ENCODE measurements around the gene MUC6.

Gene MUC6

DNA sequence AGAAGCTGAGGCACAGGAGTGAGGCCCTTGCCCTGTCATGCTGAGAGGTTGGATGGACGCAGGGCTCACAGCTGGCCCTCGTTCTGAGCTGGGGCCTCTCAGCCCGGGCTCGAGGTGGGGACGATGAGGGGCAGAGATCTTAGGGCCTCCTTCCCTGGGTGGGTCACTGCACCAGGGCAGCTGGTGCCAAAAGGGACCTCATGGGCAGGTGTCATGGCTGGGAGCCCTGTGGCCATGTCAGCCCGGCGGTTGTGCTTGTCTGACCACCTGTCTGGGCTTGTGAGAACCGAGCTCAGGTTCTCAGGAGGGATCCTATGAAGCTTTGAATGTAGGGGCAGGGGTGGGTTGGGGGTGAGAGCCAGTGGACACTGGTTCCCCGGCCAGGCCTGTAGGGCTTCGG lies 1.8 kb upstream of the MUC6 start:
- DNase-seq (ENCODE audit: low spot score), result no peak

DNA sequence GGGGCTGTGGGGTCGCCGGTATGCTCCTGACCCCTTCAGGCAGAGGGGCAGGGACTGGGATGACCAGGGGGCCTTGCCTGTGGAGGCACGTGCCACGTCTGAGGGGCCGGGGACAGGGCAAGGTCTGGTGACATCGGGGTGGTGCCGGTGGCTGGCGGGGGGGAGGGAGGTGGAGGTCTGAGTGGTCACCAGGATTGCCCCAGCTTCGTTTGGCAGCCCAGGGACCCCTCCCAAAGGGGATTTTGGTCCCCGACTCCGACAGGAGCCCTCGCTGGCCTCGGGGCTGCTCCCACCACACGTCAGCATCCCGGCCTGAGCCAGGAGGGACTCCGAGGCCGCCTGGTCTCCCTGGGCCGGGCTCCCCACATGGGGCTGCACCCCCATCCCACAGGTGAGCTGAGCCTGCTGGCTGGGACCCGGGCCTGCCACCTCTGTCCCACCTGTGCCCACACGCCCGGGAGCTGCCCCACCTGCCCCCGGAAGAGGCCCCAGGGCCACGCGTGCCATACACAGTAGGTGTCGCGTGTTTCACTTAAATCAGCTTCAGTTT lies 1.1 kb upstream of the MUC6 start:
- no peak for DNase-seq (ENCODE audit: low spot score)

DNA sequence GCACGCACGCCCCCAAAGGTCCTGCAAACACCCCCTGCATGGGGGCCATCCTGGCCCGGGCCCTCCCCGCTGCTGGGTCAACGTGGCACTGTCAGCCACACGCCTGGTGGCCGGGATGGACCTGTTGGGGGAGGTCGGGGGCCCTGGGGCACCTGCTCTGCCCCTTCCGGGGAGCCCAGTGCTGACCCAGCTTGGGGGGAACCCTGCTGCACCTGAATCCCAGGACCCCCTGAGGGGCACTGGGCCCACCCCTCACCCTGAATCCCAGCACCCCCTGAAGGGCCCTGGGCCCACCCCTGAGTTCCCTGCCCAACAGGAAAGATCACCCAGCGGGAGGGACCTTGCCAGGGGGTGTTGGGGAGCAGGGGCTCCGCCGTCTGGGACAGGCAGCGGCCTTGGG lies 413 bp upstream of the MUC6 start:
- no peak for DNase-seq (ENCODE audit: low spot score)

DNA sequence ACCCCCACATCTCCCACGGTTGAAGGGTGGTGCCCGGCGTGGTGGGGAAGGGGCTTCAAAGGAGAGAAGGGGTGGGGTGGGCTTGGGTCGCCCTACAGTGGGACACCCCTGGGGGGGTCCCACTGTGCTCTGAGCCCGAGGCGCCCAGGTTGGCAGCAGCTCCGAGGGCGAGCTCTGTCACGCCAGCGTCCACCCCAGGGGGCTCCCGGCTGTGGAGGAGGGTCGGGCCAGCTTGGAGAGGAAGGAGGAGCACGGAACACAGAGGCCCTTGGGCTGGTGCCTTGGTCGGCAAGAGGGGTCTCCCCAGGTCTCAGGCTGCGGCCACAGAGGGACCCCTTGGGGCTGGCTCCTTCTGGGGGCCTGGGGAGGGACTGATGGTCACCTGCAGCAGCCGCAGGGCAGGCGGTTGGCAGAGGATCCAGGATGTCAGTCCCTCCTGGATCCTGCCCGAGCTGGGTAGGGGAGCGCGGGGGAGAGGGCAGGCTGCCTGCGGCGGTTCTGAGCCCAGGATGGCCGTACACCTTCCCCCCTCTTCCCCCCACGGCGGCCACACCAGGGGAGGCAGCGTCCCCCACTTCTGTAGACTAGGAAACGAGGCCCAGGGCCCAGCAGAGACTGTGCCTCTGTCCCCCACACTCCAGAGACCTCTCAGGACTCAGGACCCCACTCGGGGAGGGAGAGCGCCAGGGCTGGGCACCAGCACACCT lies 788 bp downstream of the MUC6 start:
- no peak for DNase-seq (ENCODE audit: low spot score)

DNA sequence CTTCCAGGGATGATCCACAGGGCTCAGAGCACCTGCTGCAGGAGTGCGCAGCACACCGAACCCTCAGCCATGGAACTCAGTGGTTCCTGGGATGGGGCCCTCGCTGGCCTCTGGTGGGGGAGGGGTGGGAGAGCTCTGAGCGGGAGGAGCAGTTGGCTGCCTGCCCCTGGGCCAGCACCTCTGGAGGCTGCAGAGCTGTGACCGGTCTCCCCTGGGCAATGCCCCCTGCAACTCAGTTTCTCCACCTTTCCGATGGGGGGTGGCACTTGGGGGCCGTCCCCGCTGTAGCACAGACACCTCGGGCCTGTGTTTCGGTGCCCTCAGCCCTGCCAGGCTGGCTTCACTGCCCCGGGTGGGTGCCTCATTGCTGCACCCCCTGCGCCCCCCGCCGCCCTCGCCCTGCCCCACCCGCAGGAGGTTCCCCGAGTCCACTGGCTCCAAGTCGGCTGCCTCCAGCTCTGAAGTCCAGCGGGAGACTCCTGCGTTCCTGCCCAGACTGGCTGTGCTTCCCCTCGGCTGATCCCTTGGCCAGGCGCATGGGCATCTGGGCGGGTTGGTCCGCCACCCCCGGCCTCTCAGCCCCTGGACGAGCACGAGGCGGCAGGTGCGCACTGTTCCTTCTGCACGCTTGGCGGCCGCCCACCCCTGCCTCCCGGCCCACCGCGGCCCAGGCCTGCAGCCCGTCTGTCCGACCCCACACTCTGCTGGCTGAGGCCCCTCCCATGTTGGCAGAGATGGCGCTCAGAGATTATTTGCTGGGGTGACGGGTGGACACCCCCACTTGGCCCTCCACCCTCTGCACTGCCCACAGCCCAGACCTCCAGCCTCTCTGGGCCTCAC lies 1.8 kb downstream of the MUC6 start:
- DNase-seq (ENCODE audit: low spot score), result no peak

DNA sequence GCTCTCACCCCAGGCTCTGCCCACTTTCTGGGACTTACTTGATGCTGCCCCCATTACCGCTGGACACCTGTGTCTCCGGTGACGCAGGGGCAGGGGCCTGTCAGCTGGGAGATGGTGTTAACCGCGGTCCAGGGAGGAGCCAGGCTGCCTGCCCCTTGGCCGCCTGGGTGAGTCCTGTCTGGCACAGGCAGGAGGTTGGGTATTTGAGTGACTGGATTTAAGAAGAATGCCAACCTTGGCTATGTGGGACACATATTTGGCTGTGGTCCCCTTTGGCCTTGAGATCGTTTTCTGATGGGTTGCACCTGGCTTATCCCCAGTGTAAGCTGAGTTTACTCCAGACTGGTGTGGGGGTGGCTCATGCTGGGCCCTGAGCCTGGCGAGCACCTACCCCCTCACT lies 2.5 kb downstream of the MUC6 start:
- no peak for DNase-seq (ENCODE audit: low spot score)

DNA sequence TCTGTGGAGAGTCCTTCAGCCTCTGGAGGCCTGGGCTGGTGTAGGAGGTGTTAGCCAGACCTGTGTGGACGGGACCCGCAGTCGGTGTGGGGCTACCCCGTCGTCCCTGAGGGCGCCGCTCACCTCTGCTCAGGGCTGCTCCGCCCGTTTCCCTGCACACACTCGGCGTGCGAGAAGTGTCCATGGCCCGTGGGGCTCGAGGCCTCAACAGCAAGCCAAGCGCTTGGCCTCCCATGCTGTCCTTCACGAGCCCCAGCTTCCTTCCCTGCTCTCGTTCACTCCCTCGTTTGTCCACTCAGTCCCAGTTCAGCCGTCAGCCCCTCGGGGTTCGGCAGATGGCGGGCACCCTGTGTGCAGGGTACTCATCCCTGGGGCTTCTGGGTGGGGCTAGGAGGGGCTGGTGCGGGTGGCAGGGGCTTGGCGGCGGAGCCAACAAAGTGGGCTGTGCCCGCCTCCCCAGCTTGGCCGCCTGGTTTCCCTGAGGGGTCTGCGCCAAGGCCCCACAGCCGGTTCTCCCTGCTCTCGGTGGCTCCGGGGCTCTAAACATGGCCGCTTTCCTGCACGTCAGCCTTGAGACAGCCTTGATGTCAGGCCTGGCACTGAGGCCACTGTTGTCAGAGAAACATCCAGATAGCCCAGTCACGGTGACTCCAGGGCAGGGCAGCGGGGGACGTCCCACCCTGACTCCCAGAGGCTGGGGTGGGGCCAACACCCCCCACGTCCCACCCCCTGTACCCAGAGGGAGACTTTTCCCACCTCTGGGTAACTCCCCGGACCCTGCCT lies 3.3 kb downstream of the MUC6 start:
- DNase-seq (ENCODE audit: low spot score), result no peak

DNA sequence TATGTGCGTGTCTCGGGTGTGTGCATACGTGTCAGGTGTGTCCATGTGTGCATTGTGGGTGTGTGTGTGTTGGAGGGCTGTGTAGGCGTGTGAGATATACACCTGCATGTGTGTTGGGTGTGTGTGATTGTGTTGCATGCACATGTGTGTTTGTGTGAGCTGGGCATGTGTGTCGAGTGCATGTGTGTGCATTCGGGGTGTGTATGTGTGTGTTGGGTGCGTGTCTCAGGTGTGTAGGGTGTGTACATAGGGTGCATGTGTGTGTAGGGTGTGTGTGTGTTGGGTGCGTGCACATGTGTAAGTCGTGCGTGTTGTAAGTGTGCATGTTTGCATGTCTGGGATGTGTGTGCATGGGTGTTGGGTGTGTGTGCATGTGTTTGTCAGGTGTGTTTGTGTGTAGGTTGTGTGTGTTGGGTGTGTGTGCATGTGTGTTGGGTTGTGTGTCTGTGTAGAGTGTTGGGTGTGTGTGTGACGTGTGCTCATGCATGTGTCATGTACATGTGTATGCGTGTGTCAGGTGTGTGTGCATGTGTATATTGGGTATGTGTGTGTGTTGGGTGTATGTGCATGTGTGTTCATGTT lies 4.1 kb downstream of the MUC6 start:
- no peak for DNase-seq (ENCODE audit: low spot score)

DNA sequence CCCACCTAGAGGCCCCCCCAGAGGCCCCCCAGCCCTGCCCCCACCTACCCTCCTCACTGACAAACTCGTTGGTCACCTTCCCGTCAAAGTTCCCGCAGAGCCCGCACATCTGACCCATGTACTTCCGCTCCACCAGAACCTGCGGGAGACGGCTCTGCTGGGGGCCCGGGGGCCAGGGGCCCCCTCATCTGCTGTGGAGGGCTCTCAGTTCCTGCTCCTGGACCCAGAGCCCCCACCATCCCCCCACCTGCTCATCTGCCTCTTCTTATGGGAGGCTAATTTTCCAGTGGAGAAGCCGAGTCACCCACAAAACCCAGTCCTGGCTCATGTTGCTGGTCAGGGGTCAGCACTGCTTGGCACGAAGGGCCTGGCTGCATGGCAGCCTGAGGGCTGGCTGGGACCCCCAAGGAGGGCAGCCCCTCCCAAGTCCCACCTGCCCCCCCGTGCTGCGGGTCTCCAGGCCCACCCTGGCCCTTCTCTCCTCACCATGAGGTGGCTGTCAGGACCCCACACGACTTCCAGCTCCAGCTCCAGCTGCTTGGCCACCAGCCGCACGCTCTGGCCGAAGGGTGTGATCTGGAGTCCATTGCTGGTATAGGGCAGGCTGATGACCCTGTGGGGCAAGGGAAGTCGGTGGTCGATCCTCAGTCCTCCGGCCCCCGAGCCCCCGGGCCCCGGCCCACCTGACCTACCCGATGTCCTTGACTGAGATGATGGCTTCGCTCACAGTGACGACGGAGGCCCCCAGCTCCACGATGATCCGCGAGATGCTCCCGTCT lies 5.2 kb downstream of the MUC6 start:
- DNase-seq (ENCODE audit: low spot score), result no peak

DNA sequence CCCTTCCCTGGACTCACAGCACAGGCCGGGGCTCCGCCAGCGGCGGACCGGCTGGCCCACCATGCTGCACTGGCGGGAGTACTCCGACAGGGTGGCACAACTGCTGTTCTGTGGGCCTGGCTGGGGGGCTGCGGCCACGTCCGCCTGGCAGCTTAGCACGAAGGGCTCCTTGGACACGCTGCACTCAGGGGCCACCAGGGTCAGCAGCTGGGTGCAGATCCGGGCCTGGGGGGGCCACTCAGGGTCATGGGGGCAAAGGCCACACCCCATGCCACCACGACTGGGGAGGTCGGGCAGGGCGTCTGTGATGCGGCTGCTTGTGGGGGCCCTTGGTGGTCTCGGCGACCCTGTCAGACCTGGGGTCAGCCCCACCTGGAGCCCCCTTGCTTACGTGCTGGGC lies 6.0 kb downstream of the MUC6 start:
- DNase-seq (ENCODE audit: low spot score), result no peak

DNA sequence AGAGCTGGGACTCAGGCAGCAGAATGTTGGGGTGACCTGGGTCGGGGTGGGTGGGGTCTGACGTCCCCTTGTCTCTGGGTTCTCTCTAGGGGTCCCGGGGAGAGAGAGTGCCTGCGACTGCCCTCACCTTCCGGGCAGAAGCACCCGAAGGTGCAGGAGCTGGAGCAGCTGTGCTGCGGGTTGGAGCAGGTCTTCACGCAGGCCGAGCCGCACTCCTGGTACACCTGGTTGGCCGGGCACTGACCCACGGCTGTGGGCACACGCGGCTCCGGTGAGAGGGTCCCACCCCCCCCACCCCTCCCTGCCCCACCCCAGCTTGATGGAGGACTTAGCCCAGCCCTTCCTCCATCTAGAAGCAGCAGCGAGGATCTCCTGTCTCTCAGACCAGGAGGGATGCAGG lies 6.4 kb downstream of the MUC6 start:
- no peak for DNase-seq (ENCODE audit: low spot score)

DNA sequence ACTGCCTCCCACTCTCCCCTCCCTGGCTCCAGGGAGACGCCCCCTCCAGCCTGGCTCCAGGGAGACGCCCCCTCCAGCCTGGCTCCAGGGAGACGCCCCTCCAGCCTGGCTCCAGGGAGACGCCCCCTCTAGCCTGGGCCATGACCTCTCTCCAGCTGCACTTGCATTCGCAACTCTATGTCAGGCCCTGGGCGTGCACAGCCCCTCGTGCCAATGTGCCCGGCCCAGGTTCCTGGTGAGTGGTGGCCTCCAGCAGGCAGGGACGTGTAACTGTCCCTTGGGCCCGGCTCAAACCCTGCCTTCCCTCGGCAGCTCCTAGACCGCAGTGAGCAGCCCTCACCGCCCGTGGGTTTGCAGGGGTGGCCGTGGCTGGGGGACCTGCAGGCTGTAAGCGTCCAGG lies 6.9 kb downstream of the MUC6 start:
- no peak for DNase-seq (ENCODE audit: low spot score)

DNA sequence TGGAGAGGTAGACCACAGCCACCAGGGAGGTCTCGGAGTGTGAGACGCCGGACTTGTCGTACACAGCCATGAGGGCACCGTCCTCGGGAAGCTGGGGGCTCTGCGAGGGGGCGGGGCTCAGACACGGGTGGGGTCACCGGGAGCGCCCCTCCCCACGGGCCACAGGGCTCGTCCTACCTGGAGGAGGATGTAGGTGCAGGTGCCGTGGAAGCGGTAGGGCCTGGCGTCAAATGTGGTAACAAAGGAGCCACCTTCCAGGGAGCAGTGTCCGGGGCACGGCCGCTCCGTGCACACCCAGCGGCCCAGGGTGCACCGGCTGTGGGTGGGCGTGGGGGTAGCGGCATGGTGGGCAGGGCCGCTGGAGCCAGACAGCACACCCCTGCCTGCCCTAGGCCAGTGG lies 7.5 kb downstream of the MUC6 start:
- no peak for DNase-seq (ENCODE audit: low spot score)

DNA sequence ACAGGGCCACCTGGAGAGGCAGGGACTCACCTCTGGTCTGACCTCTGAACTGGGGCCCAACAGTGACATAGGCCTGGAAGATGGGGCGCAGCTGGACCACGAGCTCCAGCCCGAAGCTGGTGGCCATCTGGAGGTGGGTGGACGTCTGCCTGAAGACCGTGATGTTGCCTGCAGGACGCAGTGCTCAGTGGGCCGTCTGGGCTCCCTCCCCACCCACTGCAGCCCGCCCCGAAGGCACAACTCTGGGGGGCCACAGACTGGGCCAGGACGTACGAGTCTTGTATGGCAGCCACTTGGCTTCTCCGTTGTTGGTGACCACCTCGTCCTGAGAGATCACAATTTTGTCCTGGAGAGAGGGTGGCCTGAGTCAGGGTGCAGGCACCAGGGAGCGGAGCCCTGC lies 7.9 kb downstream of the MUC6 start:
- no peak for DNase-seq (ENCODE audit: low spot score)

DNA sequence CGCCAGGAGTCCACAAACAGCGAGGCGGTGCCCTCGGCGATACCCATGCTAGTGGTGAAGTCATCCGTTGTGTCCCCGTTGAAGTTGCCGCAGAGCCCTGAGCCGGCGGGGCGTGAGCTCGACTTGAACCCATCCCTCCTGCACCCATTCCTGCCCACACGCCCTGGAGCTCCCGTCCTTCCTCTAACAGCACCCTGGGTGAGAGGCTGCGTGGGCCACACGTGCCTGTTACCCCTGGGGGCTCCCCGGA lies 8.3 kb downstream of the MUC6 start:
- no peak for DNase-seq (ENCODE audit: low spot score)

DNA sequence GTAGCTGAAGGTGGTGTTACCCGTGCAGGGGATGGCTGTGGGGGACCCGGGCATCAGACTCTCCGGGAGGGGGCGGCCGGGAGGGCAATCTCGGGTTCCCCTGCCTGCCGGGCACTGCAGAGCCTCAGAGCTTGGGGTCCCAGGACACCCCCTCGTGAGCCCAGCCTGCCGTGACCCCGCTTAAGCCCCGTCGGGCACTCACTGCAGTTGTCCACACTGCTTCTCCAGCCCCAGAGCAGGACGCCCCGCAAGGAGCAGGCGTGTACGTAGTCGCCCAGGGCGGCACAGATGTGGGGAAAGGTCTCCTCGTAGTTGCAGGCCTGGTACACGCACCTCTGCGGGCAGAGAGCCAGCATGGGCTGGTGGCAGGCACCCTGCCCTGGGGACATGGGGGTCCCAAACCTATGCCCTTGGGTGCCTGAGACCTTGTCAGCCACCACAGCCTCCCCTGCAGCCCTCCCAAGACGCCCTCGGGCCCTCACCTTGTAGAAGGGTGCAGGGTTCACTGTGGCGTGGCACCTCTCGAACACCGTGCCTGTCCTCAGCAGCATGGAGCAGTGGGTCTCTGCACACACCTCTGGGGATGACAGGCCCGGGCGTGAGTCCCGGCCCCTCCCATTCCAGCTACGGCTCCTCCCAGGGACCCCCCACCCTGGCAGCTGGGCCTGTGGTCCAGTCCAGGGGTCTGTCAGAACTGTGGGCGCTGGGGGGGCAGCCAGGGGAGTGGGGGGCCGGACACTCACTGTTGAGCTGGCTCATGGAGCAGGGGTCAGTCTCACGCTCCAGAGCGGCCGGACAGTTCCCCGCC lies 8.8 kb downstream of the MUC6 start:
- DNase-seq (ENCODE audit: low spot score), result no peak

DNA sequence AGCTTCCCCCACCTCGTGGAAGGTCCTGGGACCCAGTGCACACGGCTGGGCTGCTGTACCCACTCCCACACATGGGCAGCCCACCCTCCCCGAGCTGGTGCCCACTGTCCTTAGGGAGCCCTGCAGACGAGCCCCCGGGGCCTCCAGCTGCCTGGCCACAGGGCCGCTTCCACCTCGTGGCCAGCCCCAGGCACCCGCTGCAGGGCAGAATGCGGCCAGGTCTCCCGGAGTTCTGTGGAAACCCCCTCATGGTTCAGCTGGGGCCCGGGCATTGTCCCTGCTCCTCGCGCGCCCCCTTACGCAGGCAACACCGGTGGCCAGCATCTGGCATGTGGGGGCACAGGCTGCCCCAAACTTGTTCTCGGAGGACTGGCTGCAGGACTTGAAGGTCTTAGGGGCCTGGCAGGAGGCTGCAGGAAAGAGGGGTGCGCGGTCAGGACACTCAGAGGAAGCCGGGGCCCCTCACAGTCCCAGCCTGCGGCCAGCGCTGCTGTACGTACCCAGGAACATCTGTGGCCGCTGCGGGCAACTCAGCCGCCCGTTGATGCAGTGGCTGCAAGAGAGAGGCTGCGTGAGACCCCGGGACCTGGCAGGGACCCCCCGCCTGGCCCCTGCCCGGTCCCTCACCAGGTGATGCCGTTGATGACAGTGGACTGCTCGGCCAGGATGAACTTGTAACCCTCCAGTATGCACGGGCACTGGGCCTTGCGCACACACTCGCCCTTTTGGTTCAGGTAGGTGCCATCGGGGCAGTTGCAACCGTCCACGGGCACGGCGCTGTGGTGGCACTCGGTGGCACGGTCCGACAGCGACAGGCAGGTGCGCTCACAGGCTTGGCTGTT lies 9.7 kb downstream of the MUC6 start:
- no peak for DNase-seq (ENCODE audit: low spot score)

DNA sequence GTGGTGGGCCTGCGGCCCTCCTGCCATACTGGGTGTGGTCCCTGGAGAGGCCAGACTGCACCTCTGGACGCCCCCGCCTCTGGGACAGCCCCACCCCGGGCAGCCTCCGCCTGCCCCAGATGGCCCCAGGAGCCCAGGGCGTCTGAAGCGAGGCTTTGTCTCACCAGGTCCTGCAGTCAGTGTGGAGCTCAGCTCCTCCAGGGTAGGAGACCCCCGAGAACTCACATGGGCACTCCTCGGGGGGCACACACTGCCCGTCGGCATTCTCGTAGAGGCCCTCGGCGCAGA lies 10.4 kb downstream of the MUC6 start:
- DNase-seq (ENCODE audit: low spot score), result no peak

DNA sequence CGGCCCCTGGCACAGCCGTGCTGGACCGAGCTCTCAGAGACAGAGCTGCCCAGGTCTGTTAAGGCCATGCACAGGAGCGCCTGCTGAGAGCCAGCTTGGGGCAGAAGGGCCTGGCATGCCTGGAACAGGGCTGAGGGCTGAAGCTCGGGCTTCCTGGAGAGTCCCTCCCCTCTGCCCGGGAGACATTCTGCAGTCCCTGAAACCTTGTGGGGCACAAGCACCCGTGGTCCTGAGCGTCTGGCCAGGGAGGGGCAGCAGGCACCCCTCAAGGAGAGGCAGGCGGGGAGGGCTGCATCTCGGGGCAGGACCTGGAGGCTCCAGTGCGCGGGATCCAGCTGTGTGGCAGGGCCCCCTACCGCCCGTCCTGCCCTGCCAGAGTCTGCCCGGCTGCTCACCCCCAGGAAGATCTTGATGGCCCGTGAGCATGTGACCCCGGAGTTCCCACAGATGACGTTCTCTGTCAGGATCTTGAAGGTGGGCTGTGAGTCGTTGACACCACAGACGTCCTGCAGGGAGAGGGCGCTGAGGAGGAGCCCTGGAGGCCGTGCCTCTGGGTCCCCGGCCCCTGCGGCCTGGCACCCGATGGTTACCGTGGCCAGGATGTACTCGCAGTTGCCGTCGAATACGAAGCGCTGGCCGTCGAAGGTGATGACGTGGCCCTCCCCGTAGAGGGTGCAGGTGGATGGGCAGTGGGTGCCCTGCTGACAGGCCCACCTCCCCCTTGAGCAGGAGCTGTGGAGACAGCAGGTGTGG lies 10.9 kb downstream of the MUC6 start:
- no peak for DNase-seq (ENCODE audit: low spot score)
